Activated CD8-positive, alpha-beta T cell treated with anti-CD3 and anti-CD28 coated beads for 36 hours (primary cell): ENCODE measurements around the gene TLX1. TPM values are rescaled to one million over a fixed set of nuclear protein-coding genes. Genes with fewer than 3 reads are reported as not detected.

ENCODE experiments used
- ATAC-seq: fragments of 200-7000 bp; cut with Tn5 transposase; one replicate; pipeline ENCODE4 v1.10.0; 2021; ENCODE audit warnings: mild to moderate bottlenecking, moderate library complexity
- CTCF ChIA-PET: fragments of 350-600 bp; sonication (Branson Sonifier 250); formaldehyde crosslinking; loops from one replicate; lab custom pipeline; 2021; ENCODE audit warnings: antibody characterized with exemption; lab: Charles Lee
- POLR2A ChIA-PET: fragments of 350-600 bp; sonication (Branson Sonifier 250); formaldehyde crosslinking; loops from one replicate; lab custom pipeline; 2021; ENCODE audit warnings: antibody characterized with exemption; lab: Charles Lee
- DNase-seq: peaks from one replicate; pipeline ENCODE4 v3.0.0-alpha.2; 2020
- H3K27ac Mint-ChIP-seq: one replicate; pipeline ENCODE4 v1.8.0; 2021; ENCODE audit warnings: mild to moderate bottlenecking, mixed read lengths
- H3K27me3 Mint-ChIP-seq: one replicate; pipeline ENCODE4 v1.8.0; 2021; ENCODE audit warnings: mixed read lengths
- H3K36me3 Mint-ChIP-seq: one replicate; pipeline ENCODE4 v1.8.0; 2021; ENCODE audit warnings: low read depth, mixed read lengths
- H3K4me1 Mint-ChIP-seq: one replicate; pipeline ENCODE4 v1.8.0; 2021; ENCODE audit warnings: low read depth, mixed read lengths
- H3K4me3 Mint-ChIP-seq: one replicate; pipeline ENCODE4 v1.8.0; 2021; ENCODE audit warnings: mild to moderate bottlenecking, moderate library complexity, mixed read lengths
- H3K9me3 Mint-ChIP-seq: one replicate; pipeline ENCODE4 v1.8.0; 2021; ENCODE audit warnings: mixed read lengths
- intact Hi-C: fragments of 100-400 bp; cut with micrococcal nuclease; formaldehyde crosslinking; loops from one replicate; pipeline ENCODE4 v1.10.0; 2022
- total RNA-seq, 2 experiments: library from RNA; stranded (reverse); gene quantifications; one replicate each; pipeline ENCODE4 v1.2.3, GENCODE V29; 2021
- TF ChIP-seq, protein P1 (sequence below): fragments of 200-600 bp; IDR thresholded peaks from one replicate; pipeline ENCODE4 v1.8.0; 2022; ENCODE audit warnings: antibody characterized with exemption, mild to moderate bottlenecking

The TLX1 gene
- total RNA-seq, 2 experiments from 2014 or later, result not detected

DNA sequence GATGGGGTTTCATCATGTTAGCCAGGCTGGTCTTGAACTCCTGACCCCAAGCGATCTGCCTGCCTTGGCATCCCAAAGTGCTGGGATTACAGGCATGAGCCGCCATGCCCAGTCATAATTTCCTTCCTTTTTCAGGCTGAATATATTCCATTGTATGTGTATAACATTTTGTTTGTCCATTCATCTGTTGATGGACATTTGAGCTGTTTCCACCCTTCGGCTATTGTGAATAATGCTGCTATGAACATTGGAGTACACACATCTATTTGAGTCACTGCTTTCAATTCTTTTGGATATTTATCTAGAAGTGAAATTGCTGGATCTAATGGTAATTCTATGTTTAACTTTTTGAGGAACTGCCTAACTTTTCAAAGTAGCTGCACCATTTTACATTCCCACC is 34.6 kb downstream of the TLX1 start:
- no peaks in the 10 kb centered on the region for H3K36me3 Mint-ChIP-seq
- ATAC-seq (no peak), DNase-seq (no peak)
- ChIA-PET POLR2A (no interaction called here), CTCF (interaction anchor here (0.9 kb wide), 1 partner anchor 23 kb away, joined by 3 read pairs; no protein-coding TSS in a partner anchor)
- no peak overlapping the region for H3K4me3 Mint-ChIP-seq
- intact Hi-C loops, result no loop called here
- TF ChIP-seq, protein P1, sequence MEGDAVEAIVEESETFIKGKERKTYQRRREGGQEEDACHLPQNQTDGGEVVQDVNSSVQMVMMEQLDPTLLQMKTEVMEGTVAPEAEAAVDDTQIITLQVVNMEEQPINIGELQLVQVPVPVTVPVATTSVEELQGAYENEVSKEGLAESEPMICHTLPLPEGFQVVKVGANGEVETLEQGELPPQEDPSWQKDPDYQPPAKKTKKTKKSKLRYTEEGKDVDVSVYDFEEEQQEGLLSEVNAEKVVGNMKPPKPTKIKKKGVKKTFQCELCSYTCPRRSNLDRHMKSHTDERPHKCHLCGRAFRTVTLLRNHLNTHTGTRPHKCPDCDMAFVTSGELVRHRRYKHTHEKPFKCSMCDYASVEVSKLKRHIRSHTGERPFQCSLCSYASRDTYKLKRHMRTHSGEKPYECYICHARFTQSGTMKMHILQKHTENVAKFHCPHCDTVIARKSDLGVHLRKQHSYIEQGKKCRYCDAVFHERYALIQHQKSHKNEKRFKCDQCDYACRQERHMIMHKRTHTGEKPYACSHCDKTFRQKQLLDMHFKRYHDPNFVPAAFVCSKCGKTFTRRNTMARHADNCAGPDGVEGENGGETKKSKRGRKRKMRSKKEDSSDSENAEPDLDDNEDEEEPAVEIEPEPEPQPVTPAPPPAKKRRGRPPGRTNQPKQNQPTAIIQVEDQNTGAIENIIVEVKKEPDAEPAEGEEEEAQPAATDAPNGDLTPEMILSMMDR, result no peak
- H3K4me1 Mint-ChIP-seq, result peaks cover 5% of the 10 kb centered on the region
- H3K27me3 Mint-ChIP-seq, result peaks cover 52% of the 10 kb centered on the region
- no peak overlapping the region for H3K27ac Mint-ChIP-seq
- no peaks in the 10 kb centered on the region for H3K9me3 Mint-ChIP-seq

DNA sequence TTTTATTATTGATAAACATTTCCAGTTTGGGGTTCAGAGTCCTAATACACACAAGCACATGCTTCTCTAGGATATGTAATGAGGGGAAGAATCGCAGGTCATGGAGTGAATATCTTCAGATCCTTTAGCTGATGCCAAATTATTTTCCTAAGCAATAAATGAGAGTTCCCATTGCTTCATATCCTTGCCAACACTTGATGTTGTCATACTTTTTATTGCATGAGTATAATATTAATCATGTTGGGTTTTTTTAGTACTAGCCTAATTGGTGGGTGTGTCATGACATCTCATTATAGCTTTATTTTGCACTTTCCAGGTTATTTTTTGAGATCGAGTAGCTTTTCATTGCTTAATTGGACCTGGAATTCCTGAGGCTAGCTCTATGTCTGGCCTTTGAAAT is 35.3 kb downstream of the TLX1 start:
- CTCF ChIA-PET, result interaction anchor here (0.9 to 2.0 kb wide), 4 partner anchors 24 to 71 kb away, joined by 3 to 8 read pairs (median 6); no protein-coding TSS in a partner anchor
- TF ChIP-seq, protein P1, result no peak
- ATAC-seq (no peak), DNase-seq (no peak)
- POLR2A ChIA-PET, result no interaction called here
- H3K36me3 Mint-ChIP-seq, result no peaks in the 10 kb centered on the region
- peaks cover 50% of the 10 kb centered on the region for H3K27me3 Mint-ChIP-seq
- no peak overlapping the region for H3K4me3 Mint-ChIP-seq
- H3K9me3 Mint-ChIP-seq, result no peaks in the 10 kb centered on the region
- H3K27ac Mint-ChIP-seq, result no peak overlapping the region
- peaks cover 5% of the 10 kb centered on the region for H3K4me1 Mint-ChIP-seq
- intact Hi-C loops, result no loop called here

DNA sequence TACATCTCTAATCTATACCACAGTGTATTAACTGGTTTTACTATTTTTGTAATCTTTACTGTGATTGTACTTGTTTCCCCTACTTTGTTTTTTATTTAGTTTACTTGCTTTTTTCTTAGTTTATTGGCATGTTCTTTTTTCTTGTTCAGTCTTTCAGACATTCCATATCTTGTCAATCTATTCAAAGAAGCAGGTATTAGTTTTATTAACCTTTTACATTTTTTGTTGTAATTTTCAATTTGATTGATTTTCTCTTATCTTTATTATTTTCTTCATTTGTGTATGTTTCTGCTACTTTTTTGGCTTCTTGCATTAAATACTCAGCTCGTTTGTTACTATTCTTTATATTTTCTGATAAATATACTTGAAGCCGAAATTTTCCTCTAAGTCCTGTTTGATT is 41.6 kb downstream of the TLX1 start:
- TF ChIP-seq, protein P1, result no peak
- peaks cover 36% of the 10 kb centered on the region for H3K27me3 Mint-ChIP-seq
- H3K4me1 Mint-ChIP-seq, result no peaks in the 10 kb centered on the region
- CTCF ChIA-PET, result interaction anchor here (1.0 to 4.3 kb wide), 4 partner anchors 25 to 42 kb away, joined by 3 to 15 read pairs (median 8); no protein-coding TSS in a partner anchor
- intact Hi-C loops, result no loop called here
- no peak overlapping the region for H3K4me3 Mint-ChIP-seq
- ATAC-seq (no peak), DNase-seq (no peak)
- H3K27ac Mint-ChIP-seq, result no peak overlapping the region
- POLR2A ChIA-PET, result no interaction called here
- no peaks in the 10 kb centered on the region for H3K36me3 Mint-ChIP-seq
- peaks cover 6% of the 10 kb centered on the region for H3K9me3 Mint-ChIP-seq

DNA sequence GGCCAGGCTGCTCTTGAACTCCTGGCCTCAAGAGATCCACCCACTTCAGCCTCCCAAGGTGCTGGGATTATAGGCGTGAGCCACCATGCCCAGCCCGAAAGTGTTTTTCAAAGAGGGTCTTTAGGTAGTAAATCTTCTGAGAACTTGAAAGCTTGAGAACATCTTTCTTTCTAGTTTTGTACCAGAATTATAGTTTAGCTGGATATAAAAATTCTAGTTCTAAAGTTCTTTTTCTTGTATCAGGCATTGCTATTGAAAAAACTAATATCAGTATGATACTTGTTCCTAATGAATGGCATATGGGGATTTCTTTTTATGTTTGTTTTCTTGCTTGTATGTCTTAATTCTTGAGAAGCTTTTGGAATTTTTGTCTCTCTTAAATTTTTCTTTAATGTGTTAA is 43.2 kb downstream of the TLX1 start:
- Mint-ChIP-seq H3K4me3 (no peak overlapping the region), H3K27ac (no peak overlapping the region), H3K4me1 (no peaks in the 10 kb centered on the region), H3K27me3 (peaks cover 28% of the 10 kb centered on the region), H3K9me3 (peaks cover 6% of the 10 kb centered on the region), H3K36me3 (no peaks in the 10 kb centered on the region)
- CTCF ChIA-PET, result interaction anchor here (1.2 to 4.3 kb wide), 4 partner anchors 13 to 40 kb away, joined by 4 to 15 read pairs (median 10); no protein-coding TSS in a partner anchor
- POLR2A ChIA-PET, result no interaction called here
- intact Hi-C loops, result no loop called here
- DNase-seq (no peak), ATAC-seq (no peak)
- TF ChIP-seq, protein P1, result no peak

DNA sequence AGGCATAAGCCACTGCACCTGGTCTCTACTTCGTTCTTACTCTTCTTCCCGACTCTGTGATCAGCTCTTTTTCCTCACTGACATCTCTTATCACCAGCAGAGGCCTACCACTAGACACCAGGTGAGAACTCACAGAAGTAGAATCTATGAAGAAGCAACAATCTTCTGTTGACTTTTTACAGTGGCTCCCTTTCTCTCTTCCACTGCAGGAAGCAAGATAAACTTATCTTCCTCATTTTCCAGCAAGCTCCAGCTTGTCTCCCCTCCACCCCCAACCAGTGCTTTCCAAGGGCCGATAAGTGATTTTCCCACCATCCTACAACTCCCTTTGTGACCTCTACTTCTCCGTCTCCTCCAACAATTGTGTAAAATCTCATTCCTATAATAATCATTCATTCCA is 45.5 kb downstream of the TLX1 start:
- H3K36me3 Mint-ChIP-seq, result no peaks in the 10 kb centered on the region
- no peak for ATAC-seq
- POLR2A ChIA-PET, result no interaction called here
- H3K27me3 Mint-ChIP-seq, result peaks cover 35% of the 10 kb centered on the region
- CTCF ChIA-PET, result interaction anchor here (1.5 to 3.5 kb wide), 2 partner anchors 15 to 34 kb away, joined by 6 to 13 read pairs; no protein-coding TSS in a partner anchor
- peaks cover 6% of the 10 kb centered on the region for H3K9me3 Mint-ChIP-seq
- TF ChIP-seq, protein P1, result no peak
- intact Hi-C loops, result no loop called here
- H3K4me1 Mint-ChIP-seq, result no peaks in the 10 kb centered on the region
- no peak overlapping the region for H3K4me3 Mint-ChIP-seq
- no peak overlapping the region for H3K27ac Mint-ChIP-seq
- no peak for DNase-seq
